COLO829 (cell line): ENCODE data around the gene KIF1C.
A peak's percentile ranks its signal among the peaks of the same experiment; 100 is the strongest.
"Not testable (repeated sequence)": the region's sequence is repeated elsewhere in the genome, so short reads cannot be mapped to it uniquely, and the experiment has no call there.

Source experiments
- DNase-seq: peaks from one replicate; pipeline ENCODE4 v3.0.0; 2012; ENCODE audit warnings: low spot score

The KIF1C gene

DNA sequence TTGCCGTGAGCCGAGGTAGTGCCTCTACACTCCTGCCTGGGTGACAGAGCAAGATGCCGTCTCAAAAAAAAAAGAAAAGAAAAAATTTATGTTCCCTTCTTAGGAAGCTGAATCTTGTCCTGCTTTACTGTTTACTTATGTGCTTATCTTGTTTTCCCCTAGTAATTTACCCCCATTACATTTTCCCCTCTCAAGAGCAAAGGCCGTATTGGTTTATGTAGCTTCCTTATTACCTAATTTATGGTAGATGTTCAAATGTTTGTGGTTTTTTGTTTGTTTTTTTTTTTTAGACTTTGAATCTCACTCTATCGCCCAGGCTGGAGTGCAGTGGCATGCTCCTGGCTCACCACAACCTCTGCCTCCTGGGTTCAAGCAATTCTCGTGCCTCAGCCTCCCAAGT lies 47.7 kb downstream of the KIF1C start:
- no peak for DNase-seq

DNA sequence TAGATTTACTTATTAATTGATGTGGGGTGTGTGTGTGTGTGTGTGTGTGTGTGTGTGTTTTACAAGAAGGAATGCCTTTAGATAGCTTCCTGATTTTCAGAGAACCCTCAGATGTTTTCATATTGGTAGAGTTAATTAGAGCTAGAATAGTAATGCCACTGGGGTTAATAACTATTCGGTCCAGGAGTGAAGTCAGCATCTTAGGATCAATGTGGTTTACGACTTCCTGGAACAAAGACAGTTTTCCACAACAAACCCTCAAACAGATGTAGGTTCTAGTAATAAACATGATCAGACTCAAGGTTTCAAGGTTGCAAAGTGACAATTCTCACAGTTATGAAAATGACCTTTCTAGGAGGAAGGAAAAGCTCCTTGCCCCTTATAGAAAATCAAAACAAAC lies 49.7 kb downstream of the KIF1C start:
- DNase-seq: no peak

- no peak for DNase-seq
Measured at GRCh38 chr17:5049314-5049841, 51.6 kb downstream of the KIF1C start.

DNA sequence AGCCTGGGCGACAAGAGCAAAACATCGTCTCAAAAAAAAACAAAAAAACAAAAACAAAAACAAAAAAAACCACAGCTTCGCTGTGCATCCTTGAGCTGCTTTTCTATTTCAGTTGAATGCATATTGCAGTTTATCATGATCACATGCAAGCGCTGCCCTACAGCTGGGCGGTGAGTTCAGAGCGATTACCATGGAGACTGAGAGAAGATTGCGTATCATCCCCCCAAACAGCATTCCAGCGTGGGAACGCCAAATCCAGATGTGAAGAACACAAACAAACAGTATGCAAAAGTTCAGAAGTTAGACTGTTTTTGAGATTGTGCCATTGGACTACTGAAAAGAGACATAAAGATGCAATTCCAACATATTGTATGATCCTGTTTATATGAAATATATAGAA lies 52.5 kb downstream of the KIF1C start:
- DNase-seq: no peak

DNA sequence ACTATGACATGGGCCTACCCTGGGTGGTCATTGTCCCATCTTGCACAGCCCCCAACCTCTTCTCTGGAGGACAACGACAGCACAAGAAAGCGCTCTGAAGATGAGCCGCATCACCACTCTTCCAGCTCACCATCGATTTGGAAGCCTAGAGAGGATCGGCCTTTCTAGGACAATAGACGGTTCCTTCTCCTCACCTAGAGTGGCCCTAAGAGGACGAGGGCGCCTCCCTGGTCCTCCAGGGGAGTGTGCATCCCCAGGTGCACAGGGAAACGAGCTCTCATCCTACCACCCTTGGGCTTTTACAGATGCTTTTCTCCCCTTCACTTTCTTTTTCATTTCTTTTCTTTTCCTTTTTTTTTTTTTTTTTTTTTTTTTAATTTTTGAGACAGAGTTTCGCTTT lies 57.8 kb downstream of the KIF1C start:
- DNase-seq: no peak

DNA sequence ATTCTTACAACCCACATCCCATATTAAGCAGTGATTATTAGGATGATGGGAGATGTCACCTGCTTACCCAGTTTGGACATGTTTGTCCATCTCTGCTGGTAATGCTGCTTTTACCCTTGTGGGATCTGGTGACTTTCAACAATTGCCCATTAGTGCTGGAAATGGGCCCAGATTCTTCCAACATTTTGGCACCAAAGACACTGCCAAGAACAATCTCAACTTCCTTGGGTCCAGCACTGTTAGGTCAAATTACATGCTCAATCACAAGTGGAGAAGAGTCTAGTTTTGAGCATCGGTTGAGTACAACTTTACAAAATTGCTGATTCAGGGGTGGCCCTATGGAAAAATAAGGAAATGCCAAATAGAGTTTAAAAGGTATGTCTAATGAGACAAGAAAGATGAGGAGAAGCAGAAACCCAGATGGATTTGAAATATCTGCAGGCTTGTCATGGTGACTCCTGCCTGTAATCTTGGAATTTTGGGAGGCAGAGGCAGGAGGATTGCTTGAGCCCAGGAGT lies 67.5 kb downstream of the KIF1C start:
- no peak for DNase-seq

DNA sequence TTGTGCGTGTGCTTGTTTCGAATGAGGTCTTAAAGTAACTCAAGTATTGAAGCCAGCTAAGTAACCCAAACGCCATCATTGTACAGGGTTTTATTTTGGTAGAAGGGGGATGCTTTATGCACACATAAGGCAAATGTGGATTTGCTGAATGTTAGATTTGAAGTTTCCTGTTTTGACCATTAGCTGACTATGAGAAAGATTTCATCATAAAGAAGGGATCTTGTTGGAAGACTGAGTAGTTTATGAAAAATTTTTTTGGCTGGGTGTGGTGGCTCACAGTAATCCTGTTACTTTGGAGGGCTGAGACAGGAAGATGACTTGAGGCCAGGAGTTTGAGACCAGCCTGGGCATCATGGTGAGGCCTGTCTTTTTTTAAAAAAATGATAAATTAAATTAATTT lies 70.5 kb downstream of the KIF1C start:
- DNase-seq: no peak

DNA sequence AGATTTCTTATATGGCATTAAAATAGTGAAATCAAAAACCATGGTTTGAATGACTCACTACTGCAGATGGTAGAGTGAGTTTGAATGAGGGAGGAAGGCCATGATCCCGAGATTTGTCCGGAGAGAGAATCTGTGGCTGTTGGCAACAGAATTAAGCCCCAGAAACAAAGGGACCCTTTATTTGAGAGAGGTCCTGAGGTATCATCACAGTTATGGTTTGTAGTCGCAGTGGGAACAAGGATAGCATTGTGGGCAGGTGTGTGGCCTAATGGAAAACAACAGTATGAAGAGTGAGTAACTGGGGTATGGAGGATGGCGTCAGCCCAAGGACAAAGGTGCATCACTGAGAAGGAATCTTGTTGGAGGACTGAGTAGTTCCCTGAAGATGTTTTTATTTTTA lies 72.0 kb downstream of the KIF1C start:
- DNase-seq: peak; percentile 96

DNA sequence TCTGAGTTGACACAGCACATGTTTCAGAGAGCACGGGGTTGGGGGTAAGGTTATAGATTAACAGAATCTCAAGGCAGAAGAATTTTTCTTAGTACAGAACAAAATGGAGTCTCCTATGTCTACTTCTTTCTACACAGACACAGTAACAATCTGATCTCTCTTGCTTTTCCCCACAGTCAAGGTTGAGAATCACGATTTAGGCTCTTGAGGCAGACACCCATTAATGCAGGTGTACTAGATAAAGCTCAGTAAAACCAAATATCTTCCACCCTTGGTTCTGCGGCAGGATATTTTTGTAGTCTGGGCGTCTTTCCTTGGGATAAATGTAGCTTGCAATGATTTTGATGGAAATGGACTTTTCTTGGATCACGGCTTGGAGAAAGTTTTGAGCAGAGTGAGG lies 77.7 kb downstream of the KIF1C start:
- not testable (repeated sequence) for DNase-seq

GRCh38 chr17:5077275-5077674 lies 79.5 kb downstream of the KIF1C start:
- DNase-seq: not testable (repeated sequence)

DNA sequence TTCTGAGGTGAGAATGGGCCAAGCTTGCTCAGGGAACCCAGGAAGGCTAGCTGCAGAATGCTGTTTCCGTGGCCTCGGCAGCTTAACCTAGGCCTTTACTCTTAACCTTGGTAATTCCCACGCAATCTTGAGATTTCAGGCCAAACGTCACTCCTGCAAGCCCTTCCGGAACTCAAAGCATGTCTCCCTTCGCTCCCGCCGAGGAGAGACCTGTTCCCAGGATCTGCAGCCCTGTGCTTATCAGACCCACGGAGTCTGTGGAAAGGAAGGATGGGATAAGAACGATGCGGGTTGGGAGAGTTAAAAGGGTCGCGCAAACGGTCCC lies 80.0 kb downstream of the KIF1C start:
- DNase-seq: no peak
